Muscle layer of duodenum (tissue), 2 donors: Measurements from ENCODE around the gene ASZ1.
"Not testable (repeated sequence)": the region's sequence is repeated elsewhere in the genome, so short reads cannot be mapped to it uniquely, and the experiment has no call there.

Source experiments
- H3K27ac ChIP-seq: one replicate; pipeline ENCODE4 v1.7.0; 2013; ENCODE audit warnings: mild to moderate bottlenecking, low read length
- H3K27me3 ChIP-seq: one replicate; pipeline ENCODE4 v1.7.0; 2013; ENCODE audit warnings: low read depth, mild to moderate bottlenecking, control low read depth, low read length
- H3K36me3 ChIP-seq, 2 donors: one replicate each; pipeline ENCODE4 v1.7.0; 2013; ENCODE audit warnings: low read length in 2 of 2, control low read depth in 1 of 2, mild to moderate bottlenecking in 1 of 2; ENCODE audit not compliant: insufficient read depth in 2 of 2, control insufficient read depth in 1 of 2
- H3K4me1 ChIP-seq, 2 donors: one replicate each; pipeline ENCODE4 v1.7.0; 2013; ENCODE audit warnings: low read length in 2 of 2, mild to moderate bottlenecking in 2 of 2, control low read depth in 1 of 2, moderate library complexity in 1 of 2; ENCODE audit not compliant: insufficient read depth in 2 of 2, control insufficient read depth in 1 of 2
- H3K4me3 ChIP-seq, 2 donors: one replicate each; pipeline ENCODE4 v1.7.0; 2013; ENCODE audit warnings: low read length in 2 of 2, low read depth in 1 of 2, mild to moderate bottlenecking in 1 of 2
- H3K9me3 ChIP-seq, 2 donors: one replicate each; pipeline ENCODE4 v1.7.0; 2013; ENCODE audit warnings: low read length in 2 of 2, control low read depth in 1 of 2, mild to moderate bottlenecking in 1 of 2; ENCODE audit not compliant: control insufficient read depth in 1 of 2
- donor health status: healthy.

The ASZ1 gene

GRCh38 chr7:117444646-117445045, 17.4 kb upstream of the ASZ1 start:
- H3K9me3 ChIP-seq, result peaks cover 0 to 5% of the 10 kb centered on the region in 2 donors
- no peak overlapping the region for H3K4me3 ChIP-seq
- no peak overlapping the region for H3K27ac ChIP-seq
- no peaks in the 10 kb centered on the region for H3K36me3 ChIP-seq
- no peaks in the 10 kb centered on the region for H3K27me3 ChIP-seq
- H3K4me1 ChIP-seq, result no peaks in the 10 kb centered on the region

DNA sequence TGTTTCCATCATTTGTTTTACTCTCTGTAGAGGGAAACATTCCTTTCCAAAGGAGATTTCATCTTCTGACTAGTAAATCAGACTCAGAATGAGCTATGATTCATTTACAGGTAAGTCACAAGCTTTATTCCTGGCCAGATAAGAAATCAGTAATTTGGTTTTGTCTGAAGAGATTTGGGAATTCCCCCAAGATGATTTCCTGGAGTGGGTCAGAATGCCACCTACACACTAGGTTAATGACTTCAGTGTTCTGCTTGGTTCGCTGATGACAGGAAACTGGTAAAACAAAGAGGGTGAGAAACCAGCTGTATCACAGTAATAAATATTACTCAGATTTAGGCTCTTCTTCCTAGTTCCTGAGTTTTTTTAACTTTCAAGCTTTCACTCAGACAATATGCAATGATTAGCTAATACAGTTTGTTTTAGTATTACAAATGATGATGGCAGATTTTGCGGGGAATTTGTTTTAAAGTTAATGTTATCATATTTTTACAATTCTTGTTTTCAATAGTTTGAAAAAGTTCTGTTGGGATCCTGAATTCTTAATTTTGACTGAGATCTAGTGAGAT, 8.3 kb upstream of the ASZ1 start:
- Histone ChIP-seq H3K27me3 (no peaks in the 10 kb centered on the region), H3K36me3 (no peaks in the 10 kb centered on the region), H3K4me1 (no peaks in the 10 kb centered on the region), H3K9me3 (no peaks in the 10 kb centered on the region), H3K4me3 (no peak overlapping the region), H3K27ac (no peak overlapping the region)

GRCh38 chr7:117424090-117424829, 3.0 kb downstream of the ASZ1 start:
- Histone ChIP-seq H3K36me3 (no peaks in the 10 kb centered on the region), H3K4me3 (no peak overlapping the region)

DNA sequence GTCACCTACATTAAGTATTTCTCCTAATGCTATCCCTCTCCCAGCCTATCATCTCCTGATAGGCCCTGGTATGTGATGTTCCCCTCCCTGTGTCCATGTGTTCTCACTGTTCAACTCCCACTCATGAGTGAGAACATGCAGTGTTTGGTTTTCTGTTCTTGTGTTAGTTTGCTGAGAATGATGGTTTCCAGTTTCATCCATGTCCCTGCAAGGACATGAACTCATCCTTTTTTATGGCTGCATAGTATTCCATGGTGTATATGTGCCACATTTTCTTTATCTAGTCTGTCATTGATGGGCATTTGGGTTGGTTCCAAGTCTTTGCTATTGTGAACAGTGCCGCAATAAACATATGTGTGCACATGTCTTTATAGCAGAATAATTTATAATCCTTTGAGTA, 12.7 kb downstream of the ASZ1 start:
- not testable (repeated sequence) for H3K4me3 ChIP-seq, H3K4me1 ChIP-seq, H3K27me3 ChIP-seq, H3K27ac ChIP-seq, H3K36me3 ChIP-seq, H3K9me3 ChIP-seq

More at GRCh38 chr7:117424090-117424829, 3.0 kb downstream of the ASZ1 start:
- no peaks in the 10 kb centered on the region for H3K4me1 ChIP-seq
- H3K9me3 ChIP-seq, result no peaks in the 10 kb centered on the region
- H3K27ac ChIP-seq, result no peak overlapping the region
- H3K27me3 ChIP-seq, result no peaks in the 10 kb centered on the region

DNA sequence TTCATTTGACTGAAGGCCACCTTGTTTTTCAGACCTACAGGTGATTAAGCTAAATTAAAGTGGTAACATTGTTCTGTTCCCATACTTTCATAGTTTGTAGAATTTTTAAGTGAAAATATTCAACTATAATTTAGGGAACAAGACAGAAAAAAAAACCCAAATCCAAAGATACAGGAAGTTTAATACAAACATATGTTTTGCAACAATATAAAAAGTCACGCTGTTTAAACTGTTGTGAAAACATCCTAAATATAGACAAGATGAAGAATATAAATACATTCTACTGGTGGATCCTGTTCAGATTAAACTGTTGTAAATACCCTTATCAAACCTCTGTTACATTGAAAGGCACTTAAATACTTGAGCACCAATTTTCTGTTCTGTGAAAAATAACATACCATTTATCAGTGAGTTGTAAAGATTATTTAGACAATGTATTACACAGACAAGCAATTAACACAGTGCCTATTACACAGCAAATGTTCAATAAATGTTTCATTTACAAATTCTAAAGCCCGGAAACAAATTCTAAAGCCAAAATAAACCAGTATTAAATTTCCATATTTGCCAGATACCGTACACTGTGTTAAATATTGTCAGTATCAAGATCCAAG, 14.2 kb downstream of the ASZ1 start:
- Histone ChIP-seq H3K27me3 (no peaks in the 10 kb centered on the region), H3K27ac (no peak overlapping the region), H3K36me3 (no peaks in the 10 kb centered on the region), H3K4me3 (no peak overlapping the region), H3K4me1 (no peaks in the 10 kb centered on the region), H3K9me3 (no peaks in the 10 kb centered on the region)

GRCh38 chr7:117412390-117412789, 14.9 kb downstream of the ASZ1 start:
- H3K27ac ChIP-seq, result no peak overlapping the region

GRCh38 chr7:117411539-117411938, 15.8 kb downstream of the ASZ1 start:
- Histone ChIP-seq H3K4me3 (no peak overlapping the region), H3K27me3 (no peaks in the 10 kb centered on the region), H3K9me3 (no peaks in the 10 kb centered on the region), H3K4me1 (no peaks in the 10 kb centered on the region), H3K27ac (no peak overlapping the region), H3K36me3 (no peaks in the 10 kb centered on the region)

More at GRCh38 chr7:117412390-117412789, 14.9 kb downstream of the ASZ1 start:
- Histone ChIP-seq H3K4me1 (no peaks in the 10 kb centered on the region), H3K36me3 (no peaks in the 10 kb centered on the region), H3K4me3 (no peak overlapping the region), H3K27me3 (no peaks in the 10 kb centered on the region), H3K9me3 (no peaks in the 10 kb centered on the region)

- Histone ChIP-seq H3K4me1 (no peaks in the 10 kb centered on the region), H3K27me3 (no peaks in the 10 kb centered on the region), H3K4me3 (no peak overlapping the region), H3K27ac (no peak overlapping the region), H3K9me3 (no peaks in the 10 kb centered on the region), H3K36me3 (no peaks in the 10 kb centered on the region)
These were observed 18.5 kb downstream of the ASZ1 start for GRCh38 chr7:117408831-117409230.

DNA sequence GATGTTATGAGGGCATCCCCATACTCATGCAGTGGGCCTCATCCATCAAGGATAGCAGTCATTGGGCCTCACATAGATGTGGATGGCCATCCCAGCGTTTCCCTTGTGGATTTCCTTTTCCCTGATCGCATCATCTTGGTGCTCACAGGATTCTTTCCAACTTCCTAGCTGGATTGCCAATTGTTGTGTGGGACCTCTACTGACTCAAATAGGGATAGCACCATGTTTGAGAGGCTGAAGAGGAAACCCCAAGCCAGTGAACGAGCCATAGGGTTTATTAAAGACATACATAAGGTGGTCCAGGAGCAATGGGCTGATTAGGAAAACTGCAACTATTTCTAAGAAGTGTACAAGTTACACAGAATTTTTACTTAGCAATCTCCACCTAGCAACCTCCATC, 21.8 kb downstream of the ASZ1 start:
- Histone ChIP-seq H3K27ac (no peak overlapping the region), H3K36me3 (no peaks in the 10 kb centered on the region), H3K4me1 (no peaks in the 10 kb centered on the region), H3K4me3 (no peak overlapping the region), H3K9me3 (no peaks in the 10 kb centered on the region), H3K27me3 (no peaks in the 10 kb centered on the region)

DNA sequence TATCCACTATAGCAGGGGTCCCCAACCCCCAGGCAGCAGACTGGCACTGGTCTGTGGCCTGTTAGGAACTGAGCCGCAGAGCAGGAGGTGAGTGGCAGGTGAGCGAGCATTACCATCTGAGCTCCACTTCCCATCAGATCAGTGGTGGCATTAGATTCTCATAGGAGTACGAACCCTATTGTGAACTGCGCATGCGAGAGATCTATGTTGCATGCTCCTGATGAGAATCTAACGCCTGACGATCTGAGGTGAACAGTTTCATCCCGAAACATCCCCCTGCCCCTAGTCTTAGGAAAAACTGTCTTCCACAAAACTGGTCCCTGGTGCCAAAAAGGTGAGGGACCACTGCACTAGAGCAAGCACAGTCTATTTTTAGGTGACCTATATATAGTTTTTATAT, 23.6 kb downstream of the ASZ1 start:
- Histone ChIP-seq H3K4me1 (no peaks in the 10 kb centered on the region), H3K4me3 (no peak overlapping the region), H3K36me3 (no peaks in the 10 kb centered on the region), H3K27ac (no peak overlapping the region), H3K27me3 (no peaks in the 10 kb centered on the region), H3K9me3 (no peaks in the 10 kb centered on the region)

- Histone ChIP-seq H3K4me1 (no peaks in the 10 kb centered on the region), H3K27ac (no peak overlapping the region), H3K36me3 (no peaks in the 10 kb centered on the region), H3K4me3 (no peak overlapping the region), H3K27me3 (no peaks in the 10 kb centered on the region), H3K9me3 (no peaks in the 10 kb centered on the region)
These were observed 25.2 kb downstream of the ASZ1 start for GRCh38 chr7:117402109-117402508.
